GM18867 (cell line): ENCODE results near the gene SLC12A5.

Experiments
- ATAC-seq: cut with Tn5 transposase; IDR thresholded peaks from one replicate; pipeline ENCODE4 v1.9.1; 2021; ENCODE audit warnings: mild to moderate bottlenecking, moderate library complexity; ENCODE audit not compliant: unreplicated experiment

Gene SLC12A5

GRCh38 chr20:46101957-46102356 is 72.9 kb downstream of the SLC12A5 start:
- no peak for ATAC-seq

- no peak for ATAC-seq
Measured at GRCh38 chr20:46102940-46103339, 73.9 kb downstream of the SLC12A5 start.

- ATAC-seq: no peak
Measured at GRCh38 chr20:46104262-46104661, 75.2 kb downstream of the SLC12A5 start.

GRCh38 chr20:46107061-46107460 is 78.0 kb downstream of the SLC12A5 start:
- no peak for ATAC-seq

GRCh38 chr20:46108435-46108841 is 79.4 kb downstream of the SLC12A5 start:
- peak; percentile 76 for ATAC-seq

- no peak for ATAC-seq
Measured at GRCh38 chr20:46108976-46109375, 80.0 kb downstream of the SLC12A5 start.
